Fibroblast of villous mesenchyme (primary cell): ENCODE data around the gene SMAD5. TPM values are rescaled to one million over a fixed set of nuclear protein-coding genes. Genes with fewer than 3 reads are reported as not detected.

Source experiments
- DNase-seq: peaks from one replicate; pipeline ENCODE4 v3.0.0-alpha.2; 2010; ENCODE audit warnings: low read depth
- H3K4me3 ChIP-seq: 2 replicates; pipeline ENCODE4 v1.5.1; 2011; ENCODE audit warnings: low read depth, mild to moderate bottlenecking, low read length
- total RNA-seq: library from RNA; depleted of rRNA; stranded (reverse); fragments of >200 nt; gene quantifications from 2 replicates; pipeline ENCODE4 v1.2.3, GENCODE V29; 2012
- TF ChIP-seq, protein P1 (sequence below): IDR thresholded peaks from 2 replicates; pipeline ENCODE4 v1.5.1; 2012; ENCODE audit warnings: low read depth, mild to moderate bottlenecking, low read length; ENCODE audit not compliant: insufficient read depth

The SMAD5 gene
- total RNA-seq, 1 donor, result 85.1 TPM

DNA sequence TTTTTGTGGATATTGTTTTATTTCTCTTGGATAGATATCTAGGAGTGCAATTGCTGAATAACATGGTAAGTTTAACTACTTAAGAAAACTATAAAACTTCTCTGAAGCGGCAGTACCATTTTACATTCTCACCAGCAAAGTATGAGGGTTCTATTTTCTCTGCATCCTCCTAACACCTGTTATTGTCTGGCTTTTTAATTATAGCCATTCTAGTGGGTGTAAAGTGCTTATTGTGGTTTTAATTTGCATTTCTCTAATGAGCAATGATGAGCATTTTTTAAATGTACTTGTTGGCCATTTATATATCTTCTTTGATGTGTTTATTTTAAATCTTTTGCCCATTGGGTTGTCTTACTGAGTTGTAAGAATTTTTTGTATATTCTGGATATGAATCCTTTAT, 31.6 kb downstream of the SMAD5 start:
- H3K4me3 ChIP-seq, result no peak overlapping the region
- TF ChIP-seq, protein P1, sequence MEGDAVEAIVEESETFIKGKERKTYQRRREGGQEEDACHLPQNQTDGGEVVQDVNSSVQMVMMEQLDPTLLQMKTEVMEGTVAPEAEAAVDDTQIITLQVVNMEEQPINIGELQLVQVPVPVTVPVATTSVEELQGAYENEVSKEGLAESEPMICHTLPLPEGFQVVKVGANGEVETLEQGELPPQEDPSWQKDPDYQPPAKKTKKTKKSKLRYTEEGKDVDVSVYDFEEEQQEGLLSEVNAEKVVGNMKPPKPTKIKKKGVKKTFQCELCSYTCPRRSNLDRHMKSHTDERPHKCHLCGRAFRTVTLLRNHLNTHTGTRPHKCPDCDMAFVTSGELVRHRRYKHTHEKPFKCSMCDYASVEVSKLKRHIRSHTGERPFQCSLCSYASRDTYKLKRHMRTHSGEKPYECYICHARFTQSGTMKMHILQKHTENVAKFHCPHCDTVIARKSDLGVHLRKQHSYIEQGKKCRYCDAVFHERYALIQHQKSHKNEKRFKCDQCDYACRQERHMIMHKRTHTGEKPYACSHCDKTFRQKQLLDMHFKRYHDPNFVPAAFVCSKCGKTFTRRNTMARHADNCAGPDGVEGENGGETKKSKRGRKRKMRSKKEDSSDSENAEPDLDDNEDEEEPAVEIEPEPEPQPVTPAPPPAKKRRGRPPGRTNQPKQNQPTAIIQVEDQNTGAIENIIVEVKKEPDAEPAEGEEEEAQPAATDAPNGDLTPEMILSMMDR, result no peak
- DNase-seq, result no peak

DNA sequence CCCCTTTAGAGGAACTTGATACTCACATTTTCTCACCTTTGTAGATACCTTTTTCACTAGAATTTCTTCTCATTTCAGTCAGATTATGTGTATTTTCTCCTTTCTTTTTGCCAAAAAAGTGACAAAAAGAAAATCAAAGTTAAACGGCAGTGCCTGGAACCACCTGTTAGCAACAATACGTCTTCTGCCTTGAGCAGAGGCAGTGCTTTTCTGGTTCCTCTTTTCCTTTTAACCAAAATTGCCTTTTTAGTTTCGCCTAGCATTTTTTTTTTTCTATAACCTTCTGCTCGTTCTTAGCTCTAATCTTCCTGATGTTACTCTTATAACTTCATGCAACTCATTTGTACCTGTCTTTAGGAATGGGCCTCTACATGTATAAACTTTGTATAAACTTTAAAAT, 34.3 kb downstream of the SMAD5 start:
- no peak overlapping the region for H3K4me3 ChIP-seq
- TF ChIP-seq, protein P1, result no peak
- no peak for DNase-seq

GRCh38 chr5:136169218-136169617, 36.6 kb downstream of the SMAD5 start:
- TF ChIP-seq, protein P1, result no peak
- no peak overlapping the region for H3K4me3 ChIP-seq
- no peak for DNase-seq

GRCh38 chr5:136174021-136174659, 41.5 kb downstream of the SMAD5 start:
- TF ChIP-seq, protein P1, result peak; percentile 65
- no peak overlapping the region for H3K4me3 ChIP-seq
- DNase-seq, result peak; percentile 71

DNA sequence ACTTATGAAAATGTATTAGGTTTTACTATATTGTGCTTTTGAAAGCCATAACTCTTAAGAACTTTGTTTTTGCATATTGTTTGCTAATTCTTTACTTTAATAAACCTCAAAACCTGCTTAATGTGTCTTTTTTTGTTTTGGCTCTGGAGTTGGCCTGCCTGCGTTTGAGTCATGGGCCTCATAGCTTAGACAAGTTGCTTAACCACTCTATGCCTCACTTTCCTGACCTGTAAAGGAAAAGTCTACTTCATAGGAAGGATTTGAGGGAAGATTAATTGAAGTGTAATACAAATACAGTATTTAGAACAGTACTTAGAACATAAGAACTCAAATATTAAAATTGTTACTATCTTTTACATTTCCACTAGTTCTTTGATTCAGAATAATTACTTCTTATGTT, 50.0 kb downstream of the SMAD5 start:
- H3K4me3 ChIP-seq, result no peak overlapping the region
- DNase-seq, result peak; percentile 18
- TF ChIP-seq, protein P1, result no peak

- TF ChIP-seq, protein P1, result no peak
- no peak for DNase-seq
- H3K4me3 ChIP-seq, result no peak overlapping the region
Measured at GRCh38 chr5:136185974-136186665, 53.5 kb downstream of the SMAD5 start.
